HTR-8/SVneo (cell line): ENCODE measurements around the gene GALK1.
A peak's percentile ranks its signal among the peaks of the same experiment; 100 is the strongest.
"Not testable (repeated sequence)": the region's sequence is repeated elsewhere in the genome, so short reads cannot be mapped to it uniquely, and the experiment has no call there.

Source experiments
- DNase-seq: peaks from one replicate; pipeline ENCODE4 v3.0.0; 2011; ENCODE audit warnings: low spot score, mixed read lengths; ENCODE audit not compliant: insufficient read length
- FAIRE-seq: peaks from 2 replicates; lab custom pipeline; 2011; peaks lifted over from hg19 to GRCh38; lab: Jason Lieb, UNC

Gene GALK1

DNA sequence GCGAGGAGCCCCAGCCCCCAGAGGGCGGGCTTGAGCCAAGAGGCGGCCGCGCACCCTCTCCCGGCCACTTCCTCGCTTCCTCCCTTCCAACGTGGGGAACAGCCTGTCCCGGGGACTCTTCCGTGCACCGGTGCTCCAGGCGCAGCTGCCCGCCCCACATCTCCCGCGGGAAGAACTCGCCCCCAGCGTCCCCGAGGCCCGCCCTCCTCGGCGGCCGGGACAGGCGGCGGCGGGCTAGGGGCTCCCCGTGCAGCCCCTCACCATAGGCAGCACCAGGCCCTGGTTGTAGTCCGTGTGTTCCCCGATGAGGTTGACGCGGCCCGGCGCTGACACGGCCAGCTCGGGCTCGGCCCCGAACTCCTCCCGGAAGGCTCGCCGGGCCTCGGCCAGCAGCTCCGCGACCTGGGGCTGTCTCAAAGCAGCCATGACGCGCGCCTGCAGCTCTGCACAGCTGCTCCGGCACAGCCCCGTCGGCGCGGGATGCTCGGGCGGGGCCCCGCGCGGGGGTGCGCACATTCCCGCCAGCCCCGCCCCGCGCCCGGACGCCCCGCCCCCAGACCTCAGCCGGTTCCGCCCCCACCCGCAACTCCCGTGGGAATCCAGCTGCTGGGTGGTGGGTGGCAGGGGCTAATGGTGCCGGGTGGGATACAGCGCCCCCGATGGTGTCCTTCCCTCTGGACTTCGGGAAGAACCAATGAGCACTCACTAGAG is at the start of gene GALK1:
TSS of gene GALK1 (minus strand) at position 482 of the 711 bp plus-strand sequence. CDS start at position 426, 56 bp downstream.
- DNase-seq (peak; percentile 87), FAIRE-seq (peak; percentile 88)

- no peak for FAIRE-seq
Measured at GRCh38 chr17:75814021-75814395, 49.0 kb upstream of the GALK1 start.

DNA sequence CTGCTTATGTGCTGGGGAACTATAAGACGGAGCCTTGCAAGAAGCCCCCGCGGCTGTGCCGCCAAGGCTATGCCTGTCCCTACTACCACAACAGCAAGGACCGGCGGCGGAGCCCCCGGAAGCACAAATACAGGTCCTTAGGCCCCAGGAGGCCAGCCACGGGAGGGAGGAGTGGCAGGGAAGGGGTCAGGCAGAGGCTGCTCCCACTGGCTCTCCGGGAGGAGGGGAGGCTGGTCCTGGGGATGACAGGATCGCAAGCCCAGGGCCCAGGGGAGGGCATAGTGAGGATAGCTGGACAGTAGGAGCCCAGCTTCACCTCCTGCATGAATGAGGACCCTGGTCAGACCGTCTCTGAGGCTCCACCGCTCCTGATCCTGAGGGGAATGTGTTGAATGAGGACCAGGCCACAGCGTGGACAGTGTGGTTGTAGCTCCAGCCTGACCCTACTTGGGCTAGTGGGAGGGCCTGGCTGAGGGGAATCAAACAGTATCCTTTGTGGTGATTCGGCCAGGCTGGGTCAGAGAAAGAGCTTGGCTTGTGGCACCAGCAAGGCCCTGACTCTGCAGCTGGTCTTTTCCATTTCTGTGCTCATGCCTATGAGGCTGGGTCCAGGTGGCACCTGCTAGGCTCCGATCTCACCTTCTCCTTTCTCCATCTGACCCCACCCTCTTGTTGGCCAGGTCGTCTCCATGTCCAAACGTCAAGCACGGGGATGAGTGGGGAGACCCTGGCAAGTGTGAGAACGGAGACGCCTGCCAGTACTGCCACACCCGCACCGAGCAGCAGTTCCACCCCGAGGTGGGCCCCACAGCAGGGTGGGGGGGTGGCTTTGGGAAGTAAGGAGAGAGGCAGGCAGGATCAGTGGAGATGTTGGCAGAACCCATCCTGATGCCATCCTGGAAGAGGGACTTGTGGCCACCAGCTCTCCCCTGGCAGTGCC is 48.4 kb upstream of the GALK1 start:
- DNase-seq (no peak), FAIRE-seq (peak; percentile 20)

More at GRCh38 chr17:75814021-75814395, 49.0 kb upstream of the GALK1 start:
- no peak for DNase-seq

- DNase-seq (no peak), FAIRE-seq (no peak)
Measured at GRCh38 chr17:75812096-75813013, 47.4 kb upstream of the GALK1 start.

DNA sequence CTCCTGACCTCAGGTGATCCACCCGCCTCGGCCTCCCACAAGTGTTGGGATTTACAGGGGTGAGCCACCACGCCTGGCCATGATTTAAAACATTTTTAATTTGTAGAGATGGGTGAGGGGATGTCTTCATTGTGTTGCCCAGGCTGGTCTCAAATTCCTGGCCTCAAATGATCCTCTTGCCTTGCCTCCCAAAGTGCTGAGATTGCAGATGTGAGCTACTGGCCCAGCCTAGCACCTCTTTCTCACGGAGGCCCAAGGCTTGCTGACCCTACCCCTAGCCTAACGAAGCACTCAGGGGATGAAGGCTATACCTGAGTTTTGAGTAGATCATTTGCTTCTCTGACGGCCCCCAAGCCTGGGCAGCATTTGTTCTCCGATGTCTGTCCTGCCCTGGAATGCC is 46.2 kb upstream of the GALK1 start:
- FAIRE-seq (no peak), DNase-seq (no peak)

GRCh38 chr17:75810756-75811155 is 45.8 kb upstream of the GALK1 start:
- not testable (repeated sequence) for DNase-seq
- peak; percentile 9 for FAIRE-seq

- no peak for DNase-seq
- no peak for FAIRE-seq
Measured at GRCh38 chr17:75810216-75810615, 45.2 kb upstream of the GALK1 start.

DNA sequence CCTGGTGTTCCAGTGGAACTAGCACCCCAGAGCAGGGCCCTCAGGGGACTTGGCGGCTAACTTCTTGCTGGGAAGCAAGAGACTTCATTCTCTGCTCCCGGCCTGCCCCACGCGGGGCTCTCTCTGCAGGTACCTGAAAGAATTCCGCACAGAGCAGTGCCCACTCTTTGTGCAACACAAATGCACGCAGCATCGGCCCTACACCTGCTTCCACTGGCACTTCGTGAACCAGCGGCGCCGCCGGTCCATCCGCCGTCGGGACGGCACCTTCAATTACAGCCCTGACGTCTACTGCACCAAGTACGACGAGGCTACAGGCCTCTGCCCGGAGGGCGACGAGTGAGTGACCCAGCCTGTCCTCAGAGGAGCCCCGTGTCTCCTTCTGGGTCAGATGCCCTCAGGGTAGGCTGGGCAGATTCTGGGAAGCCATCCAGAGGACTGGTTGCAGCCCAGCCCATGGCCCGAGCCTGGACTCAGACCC is 44.7 kb upstream of the GALK1 start:
- DNase-seq (no peak), FAIRE-seq (no peak)

- no peak for FAIRE-seq
- no peak for DNase-seq
Measured at GRCh38 chr17:75808905-75809621, 44.1 kb upstream of the GALK1 start.

DNA sequence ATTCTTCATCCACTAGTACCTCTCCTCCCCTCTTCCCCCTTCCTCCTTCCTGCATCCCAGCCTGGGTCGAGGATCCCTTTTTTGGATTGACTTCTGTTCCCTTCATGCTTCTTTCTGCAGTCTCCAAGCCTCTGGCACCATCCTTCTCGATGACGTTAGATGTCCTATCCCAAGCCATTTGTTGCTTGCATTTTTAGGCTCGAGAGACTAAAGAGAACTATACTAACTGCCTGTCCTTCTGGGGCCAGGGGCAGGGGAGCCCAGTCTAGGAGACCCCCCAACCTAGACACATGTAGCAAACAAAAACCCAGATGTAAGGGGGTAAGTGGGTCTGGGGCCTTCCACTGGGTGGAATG is 43.5 kb upstream of the GALK1 start:
- DNase-seq, result no peak
- FAIRE-seq, result no peak

GRCh38 chr17:75807861-75808260 is 42.9 kb upstream of the GALK1 start:
- FAIRE-seq (no peak), DNase-seq (no peak)

DNA sequence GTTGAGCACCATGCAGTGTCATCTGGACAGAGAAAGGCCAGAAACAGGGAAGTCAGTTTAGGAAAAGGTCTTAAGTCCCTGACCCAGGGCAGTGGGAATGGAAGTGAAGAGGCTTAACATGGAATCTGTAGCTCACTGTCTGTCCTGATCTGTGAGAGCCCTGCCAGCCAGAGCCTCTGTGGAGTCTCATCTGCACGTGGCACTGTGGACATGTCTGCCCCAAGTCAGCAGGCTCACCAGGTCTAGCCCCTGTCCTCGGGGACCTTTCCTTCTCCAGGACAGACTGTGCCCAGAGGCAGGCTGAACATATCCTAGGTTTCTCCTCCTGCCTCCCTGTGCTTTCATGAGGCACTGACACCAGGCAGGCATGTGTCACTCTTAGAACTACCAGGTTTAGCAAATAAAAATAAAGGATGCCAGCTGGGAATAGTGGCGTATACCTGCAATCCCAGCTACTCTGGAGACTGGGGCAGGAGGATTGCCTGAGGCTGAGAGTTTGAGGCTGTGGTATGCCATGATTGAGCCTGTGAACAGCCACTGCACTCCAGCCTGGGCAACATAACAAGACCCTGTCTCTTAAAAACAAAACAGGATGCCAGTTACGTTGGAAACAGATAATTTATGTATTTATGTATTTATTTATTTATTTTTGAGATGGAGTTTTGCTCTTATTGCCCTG is 42.0 kb upstream of the GALK1 start:
- FAIRE-seq (no peak), DNase-seq (no peak)

DNA sequence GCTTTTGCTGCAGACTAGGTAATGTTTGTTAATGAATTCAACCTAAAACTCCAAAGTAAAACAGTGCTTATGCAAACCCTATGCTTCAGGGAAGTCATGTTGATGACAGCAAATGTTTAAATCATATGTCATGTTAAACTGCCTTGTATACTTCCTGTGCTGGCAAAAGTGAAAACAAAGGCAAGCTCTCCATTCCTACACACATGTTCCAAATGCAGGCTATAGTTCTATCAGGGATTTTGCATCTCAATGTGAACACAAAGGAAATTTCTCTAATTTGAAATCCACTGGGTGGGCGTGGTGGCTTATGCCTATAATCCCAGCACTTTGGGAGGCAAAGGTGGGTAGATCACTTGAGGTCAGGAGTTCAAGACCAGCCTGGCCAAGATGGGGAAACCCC is 38.9 kb upstream of the GALK1 start:
- no peak for DNase-seq
- no peak for FAIRE-seq

GRCh38 chr17:75799402-75799801 is 34.4 kb upstream of the GALK1 start:
- FAIRE-seq (no peak), DNase-seq (no peak)

- no peak for FAIRE-seq
- no peak for DNase-seq
Measured at GRCh38 chr17:75795820-75796607, 31.0 kb upstream of the GALK1 start.

DNA sequence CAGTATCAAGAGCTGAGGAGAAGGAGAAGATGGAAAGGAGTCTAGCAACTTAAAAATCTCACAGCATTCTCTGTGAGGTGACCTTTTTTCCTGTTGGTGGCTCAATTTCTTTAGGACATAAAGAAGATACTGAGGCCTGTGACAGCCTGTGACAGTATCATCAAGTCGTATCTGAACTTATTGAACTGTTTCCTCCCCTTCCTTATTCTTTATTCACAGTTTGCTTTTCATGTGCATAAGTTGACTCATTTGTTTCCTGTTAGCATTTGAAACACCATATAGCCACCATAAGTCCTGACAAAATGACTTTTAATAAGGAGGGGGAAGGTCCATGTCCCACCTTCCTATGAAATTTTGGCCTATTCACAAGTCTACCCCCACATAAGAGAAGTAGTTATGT is 28.5 kb upstream of the GALK1 start:
- FAIRE-seq, result no peak

DNA sequence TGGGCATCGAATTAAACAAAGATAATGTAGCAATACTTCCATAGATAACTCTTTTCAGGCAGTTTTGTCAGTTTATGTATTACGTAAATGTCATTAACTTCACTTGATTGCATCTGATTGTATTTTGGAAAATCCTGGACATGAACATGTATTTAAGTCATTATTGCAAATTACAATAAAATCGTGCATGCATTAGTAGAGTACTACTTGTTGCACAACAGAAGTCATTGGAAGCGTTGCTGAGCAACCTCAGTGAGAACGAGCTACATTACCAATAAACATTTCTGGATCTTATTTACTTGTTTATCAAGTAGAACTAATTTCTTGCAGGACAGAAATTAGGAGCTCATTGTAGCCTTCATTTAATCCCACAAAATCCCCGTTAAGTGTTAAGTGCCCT is 26.3 kb upstream of the GALK1 start:
- DNase-seq (no peak), FAIRE-seq (no peak)

More for the DNA sequence above, 28.5 kb upstream of the GALK1 start:
- no peak for DNase-seq
